Measurements from ENCODE around the gene TMEM59L. TPM values are rescaled to one million over a fixed set of nuclear protein-coding genes. Genes with fewer than 3 reads are reported as not detected.

Gene TMEM59L
- total RNA-seq, 1 experiment from 2014 or later: 2.4 TPM

DNA sequence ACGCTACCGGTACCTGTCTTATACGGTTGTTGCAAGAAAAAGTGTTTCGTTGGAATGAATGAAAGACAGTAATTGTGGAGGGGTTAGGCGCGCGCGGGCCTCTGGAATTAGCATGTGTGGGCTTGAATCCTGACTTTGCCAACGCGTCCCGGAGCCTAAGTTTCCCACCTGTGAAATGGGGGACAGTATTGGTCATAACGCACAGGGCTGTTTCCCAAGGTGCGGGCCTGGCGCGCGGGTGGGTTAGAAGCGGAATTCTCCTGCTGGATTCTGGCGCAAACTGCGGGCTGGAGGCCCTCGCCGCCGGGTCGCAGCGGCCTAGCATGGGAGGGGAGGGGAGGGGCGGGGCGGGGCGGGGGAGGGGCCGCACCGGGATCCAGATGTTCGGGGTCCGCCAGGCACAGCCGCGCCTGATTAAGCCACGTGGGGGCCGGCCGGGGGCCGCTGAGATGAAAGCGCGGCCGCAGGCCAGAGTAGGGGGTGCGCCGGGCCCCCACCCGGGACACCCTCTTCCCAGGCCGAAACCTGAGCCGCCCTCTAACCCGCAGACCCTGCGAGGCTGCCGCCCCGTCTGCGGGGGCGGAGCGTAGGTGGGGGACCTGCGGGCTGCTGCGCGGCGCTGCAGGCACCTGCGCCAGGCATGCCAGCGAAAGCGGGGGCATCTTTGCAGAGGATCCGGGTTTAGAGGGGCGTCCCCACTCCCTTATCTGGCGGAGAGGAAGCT, 1.2 kb upstream of the TMEM59L start:
- POLR2A ChIA-PET: no interaction called here
- H3K27ac ChIP-seq (ENCODE audit: low read length): no peak overlapping the region
- H3K27me3 ChIP-seq (ENCODE audit: control insufficient read depth, insufficient read depth, low read length): peaks cover 2% of the 10 kb centered on the region
- H3K36me3 ChIP-seq (ENCODE audit: control insufficient read depth, insufficient read depth, low read length): no peaks in the 10 kb centered on the region
- peaks cover 5% of the 10 kb centered on the region; the same call in 1 of the 2 replicates for H3K4me1 ChIP-seq (ENCODE audit: control insufficient read depth, insufficient read depth, low read length)
- no peaks in the 10 kb centered on the region for H3K9me3 ChIP-seq (ENCODE audit: control insufficient read depth, insufficient read depth, low read depth, low read length)
- intact Hi-C loops (cut with micrococcal nuclease; ENCODE audit: unreplicated experiment): no loop called here
- TF ChIP-seq SIN3A (IDR thresholded peaks at IDR 0.05; ENCODE audit: borderline replicate concordance, insufficient read depth, low read depth, low read length) (no peak), CTCF (IDR thresholded peaks at IDR 0.05) (no peak), POLR2AphosphoS5 (IDR thresholded peaks at IDR 0.05; ENCODE audit: low read depth, low read length) (no peak), REST (IDR thresholded peaks at IDR 0.05; ENCODE audit: insufficient read depth in 1 of 2, low read depth in 2 of 2, low read length in 1 of 2) (no peak), TCF7L2 (IDR thresholded peaks at IDR 0.05; ENCODE audit: low read depth, low read length) (no peak)
- no TSS peak for BruUV-seq (replicated peaks)
- H3K4me3 ChIP-seq (ENCODE audit: low read depth in 2 of 2, low read length in 2 of 2): peak overlapping the region; percentile 7 to 40; a peak in 3 of 4 replicates
- in situ Hi-C loops (cut with HindIII; ENCODE audit: low pct_unique_long_range_greater_than_20kb, low sequenced_read_pairs): no loop called here
- CTCF ChIA-PET: no interaction called here
- ATAC-seq (no peak), DNase-seq (ENCODE audit: low read depth, low spot score) (no peak)

DNA sequence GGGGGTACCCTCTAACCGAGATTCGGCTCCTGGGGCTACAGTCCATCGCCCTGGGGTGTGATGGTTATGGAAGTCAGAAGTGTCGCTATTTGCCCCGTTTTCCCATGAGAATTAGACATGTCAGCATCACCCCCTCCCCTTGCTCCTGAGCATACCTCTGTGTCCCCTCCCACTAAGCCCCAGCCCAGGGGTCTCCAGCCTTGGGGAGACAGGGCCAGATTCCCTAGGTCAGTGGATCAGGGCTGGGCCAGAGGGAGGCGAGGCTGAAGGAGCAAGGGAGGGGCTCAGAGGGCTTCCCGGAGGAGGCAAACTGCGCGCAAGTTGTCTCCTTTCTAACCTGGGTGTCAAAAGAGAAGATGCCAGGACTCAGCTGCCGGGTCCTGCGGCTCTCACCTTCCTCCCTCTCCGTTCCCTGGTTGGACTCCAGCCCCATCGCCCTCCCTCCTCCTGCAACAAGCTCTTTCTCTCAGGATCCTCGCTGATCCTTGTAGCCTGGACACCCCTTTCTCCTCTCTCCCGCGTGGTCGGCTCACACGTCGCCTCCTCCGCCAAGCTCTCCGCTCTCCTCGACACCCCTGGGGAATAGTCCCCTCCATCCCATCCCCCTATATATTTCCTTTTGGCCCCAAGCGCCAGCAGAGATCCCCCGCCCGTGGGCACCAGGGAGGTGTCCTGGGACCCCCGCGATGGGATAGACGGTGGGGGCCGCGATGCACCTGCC, 459 bp upstream of the TMEM59L start:
- H3K27ac ChIP-seq (ENCODE audit: low read length): no peak overlapping the region
- no TSS peak for BruUV-seq (replicated peaks)

More for the DNA sequence above, 459 bp upstream of the TMEM59L start:
- CTCF ChIA-PET: no interaction called here
- peaks cover 5% of the 10 kb centered on the region; the same call in 1 of the 2 replicates for H3K4me1 ChIP-seq (ENCODE audit: control insufficient read depth, insufficient read depth, low read length)
- in situ Hi-C loops (cut with HindIII; ENCODE audit: low pct_unique_long_range_greater_than_20kb, low sequenced_read_pairs) (no loop called here), intact Hi-C loops (cut with micrococcal nuclease; ENCODE audit: unreplicated experiment) (no loop called here)
- no peaks in the 10 kb centered on the region for H3K36me3 ChIP-seq (ENCODE audit: control insufficient read depth, insufficient read depth, low read length)
- peaks cover 2% of the 10 kb centered on the region for H3K27me3 ChIP-seq (ENCODE audit: control insufficient read depth, insufficient read depth, low read length)
- POLR2A ChIA-PET: no interaction called here
- H3K9me3 ChIP-seq (ENCODE audit: control insufficient read depth, insufficient read depth, low read depth, low read length): no peaks in the 10 kb centered on the region
- TF ChIP-seq CTCF (IDR thresholded peaks at IDR 0.05) (no peak), TCF7L2 (IDR thresholded peaks at IDR 0.05; ENCODE audit: low read depth, low read length) (no peak), POLR2AphosphoS5 (IDR thresholded peaks at IDR 0.05; ENCODE audit: low read depth, low read length) (no peak), REST (IDR thresholded peaks at IDR 0.05; ENCODE audit: insufficient read depth in 1 of 2, low read depth in 2 of 2, low read length in 1 of 2) (no peak), SIN3A (IDR thresholded peaks at IDR 0.05; ENCODE audit: borderline replicate concordance, insufficient read depth, low read depth, low read length) (no peak)
- ATAC-seq (peak; percentile 33), DNase-seq (ENCODE audit: low read depth, low spot score) (no peak)
- H3K4me3 ChIP-seq (ENCODE audit: low read depth in 2 of 2, low read length in 2 of 2): peak overlapping the region; percentile 40 to 46

All from Panc1 (cell line).